ENCODE measurements around the gene PDZD2.

DNA sequence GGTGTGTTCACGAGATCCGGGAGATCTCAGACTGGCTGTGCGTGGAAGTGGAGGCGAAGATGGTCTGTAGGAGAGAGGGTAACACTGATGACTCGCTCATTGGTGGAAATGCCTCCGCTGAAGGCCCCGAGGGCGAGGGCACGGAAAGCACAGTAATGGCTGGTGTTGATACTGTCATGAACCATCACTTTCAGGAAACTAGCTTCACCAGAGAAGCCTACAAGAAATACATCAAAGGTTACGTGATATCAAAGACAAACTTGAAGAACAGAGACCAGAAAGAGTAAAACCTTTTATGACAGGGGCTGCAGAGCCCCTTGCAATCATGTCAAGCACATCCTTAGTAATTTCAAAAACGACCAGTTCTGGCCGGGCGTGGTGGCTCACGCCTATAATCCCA lies 269.5 kb downstream of the PDZD2 start:
- TF ChIP-seq, protein P1, sequence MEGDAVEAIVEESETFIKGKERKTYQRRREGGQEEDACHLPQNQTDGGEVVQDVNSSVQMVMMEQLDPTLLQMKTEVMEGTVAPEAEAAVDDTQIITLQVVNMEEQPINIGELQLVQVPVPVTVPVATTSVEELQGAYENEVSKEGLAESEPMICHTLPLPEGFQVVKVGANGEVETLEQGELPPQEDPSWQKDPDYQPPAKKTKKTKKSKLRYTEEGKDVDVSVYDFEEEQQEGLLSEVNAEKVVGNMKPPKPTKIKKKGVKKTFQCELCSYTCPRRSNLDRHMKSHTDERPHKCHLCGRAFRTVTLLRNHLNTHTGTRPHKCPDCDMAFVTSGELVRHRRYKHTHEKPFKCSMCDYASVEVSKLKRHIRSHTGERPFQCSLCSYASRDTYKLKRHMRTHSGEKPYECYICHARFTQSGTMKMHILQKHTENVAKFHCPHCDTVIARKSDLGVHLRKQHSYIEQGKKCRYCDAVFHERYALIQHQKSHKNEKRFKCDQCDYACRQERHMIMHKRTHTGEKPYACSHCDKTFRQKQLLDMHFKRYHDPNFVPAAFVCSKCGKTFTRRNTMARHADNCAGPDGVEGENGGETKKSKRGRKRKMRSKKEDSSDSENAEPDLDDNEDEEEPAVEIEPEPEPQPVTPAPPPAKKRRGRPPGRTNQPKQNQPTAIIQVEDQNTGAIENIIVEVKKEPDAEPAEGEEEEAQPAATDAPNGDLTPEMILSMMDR (IDR thresholded peaks at IDR 0.05): no peak
- TF ChIP-seq POLR2A (IDR thresholded peaks at IDR 0.05): no peak
